GM12875 (cell line): ENCODE data around the gene NDRG4.

Source experiments
- H3K4me3 ChIP-seq: one replicate; pipeline ENCODE4 v1.5.1; 2011; ENCODE audit warnings: low read depth, low read length, control low read depth
- CTCF ChIP-seq: IDR thresholded peaks from 2 replicates; pipeline ENCODE4 v1.5.1; 2011; ENCODE audit warnings: low read depth, mild to moderate bottlenecking, control low read depth, inconsistent platforms, low read length, moderate library complexity, borderline replicate concordance; ENCODE audit not compliant: insufficient read depth

The NDRG4 gene

GRCh38 chr16:58499615-58500351, at the start of gene NDRG4:
Gene NDRG4 (plus strand): TSS chr16:58500143. CDS start chr16:58500249, 106 bp downstream.
- no peak within 1 kb of the TSS for H3K4me3 ChIP-seq
- TF ChIP-seq CTCF, result no peak

GRCh38 chr16:58450590-58450989, 49.4 kb upstream of the NDRG4 start:
- no peak for TF ChIP-seq CTCF

GRCh38 chr16:58451265-58451689, 48.7 kb upstream of the NDRG4 start:
- no peak for TF ChIP-seq CTCF
- H3K4me3 ChIP-seq, result no peak overlapping the region

More at GRCh38 chr16:58450590-58450989, 49.4 kb upstream of the NDRG4 start:
- no peak overlapping the region for H3K4me3 ChIP-seq

- TF ChIP-seq CTCF, result no peak
- H3K4me3 ChIP-seq, result no peak overlapping the region
Measured at GRCh38 chr16:58451945-58452401, 48.0 kb upstream of the NDRG4 start.

GRCh38 chr16:58452640-58453039, 47.3 kb upstream of the NDRG4 start:
- no peak overlapping the region for H3K4me3 ChIP-seq
- no peak for TF ChIP-seq CTCF

GRCh38 chr16:58454178-58454577, 45.8 kb upstream of the NDRG4 start:
- H3K4me3 ChIP-seq, result no peak overlapping the region
- no peak for TF ChIP-seq CTCF

GRCh38 chr16:58454856-58455255, 45.1 kb upstream of the NDRG4 start:
- TF ChIP-seq CTCF, result no peak
- no peak overlapping the region for H3K4me3 ChIP-seq
